ENCODE measurements around the gene ASB8. TPM values are rescaled to one million over a fixed set of nuclear protein-coding genes. Genes with fewer than 3 reads are reported as not detected.

The ASB8 gene
- total and polyA plus RNA-seq, 2 of the 4 experiments (the other 2 are of a cell fraction), result 22.9 to 26.7 TPM

DNA sequence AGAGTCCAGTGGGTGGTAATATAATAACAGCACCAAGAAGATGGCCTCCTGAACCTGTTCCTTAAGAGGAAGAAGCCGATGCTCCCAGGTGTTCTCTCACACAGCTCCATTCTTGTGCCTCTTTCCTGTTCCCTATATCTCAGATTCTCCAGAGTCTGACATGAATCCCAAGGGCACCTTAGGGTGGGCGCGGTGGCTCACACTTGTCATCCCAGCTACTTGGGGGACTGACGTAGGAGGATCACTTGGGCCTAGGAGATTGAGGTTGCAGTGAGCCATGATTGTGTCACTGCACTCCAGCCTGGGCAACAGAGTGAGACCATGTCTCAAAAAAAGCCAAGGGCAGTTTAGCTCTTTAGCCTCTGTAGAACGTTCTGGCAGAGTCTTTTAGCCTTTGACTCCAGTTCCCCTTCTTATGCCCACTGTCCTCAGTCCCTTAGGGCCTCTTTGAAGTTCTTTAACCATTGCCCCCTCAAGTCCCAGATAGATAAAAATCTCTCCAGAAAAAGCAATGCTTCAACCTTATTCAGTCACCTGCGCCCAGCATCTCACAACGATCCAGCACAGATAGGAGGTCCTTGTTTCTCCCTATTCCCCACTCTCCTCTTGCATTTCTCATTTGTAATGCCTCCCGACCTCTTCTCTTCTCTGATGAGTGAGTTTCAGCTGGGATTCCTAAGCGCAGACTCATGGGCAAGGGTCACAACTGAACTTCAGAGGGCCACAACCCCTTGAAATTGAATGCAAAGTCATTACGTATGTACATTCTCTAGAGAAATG lies 30.8 kb upstream of the ASB8 start:
- H3K23ac ChIP-seq (ENCODE audit: low read depth, low read length), result no peak overlapping the region
- 46% methylated on average over 3 of the region's 10 CpGs; no CpG with 5 or more reads in 1 of the 2 experiments for WGBS, 2 experiments (ENCODE audit: extremely low coverage in 2 of 2, insufficient read length in 1 of 2)
- peaks cover 3% of the 10 kb centered on the region; the same call in 1 of the 2 replicates for H3K4me1 ChIP-seq (ENCODE audit: control insufficient read depth, insufficient read depth, low read length)
- dilution Hi-C loops (cut with HindIII; ENCODE audit: low sequenced_read_pairs, unreplicated experiment) (no loop called here), in situ Hi-C loops (cut with MboI; ENCODE audit: low sequenced_read_pairs) (no loop called here), intact Hi-C loops (cut with micrococcal nuclease) (loop anchor here (2.0 kb wide), 1 partner anchor 69 kb away; the partner anchor contains the start of gene PFKM)
- BruUV-seq (replicated peaks), result no TSS peak
- no peak overlapping the region for H3K14ac ChIP-seq (replicated peaks; ENCODE audit: low read depth, low read length)
- no peaks in the 10 kb centered on the region for H3K36me3 ChIP-seq (ENCODE audit: control insufficient read depth, insufficient read depth, low read length)
- no peak overlapping the region for H4K8ac ChIP-seq (ENCODE audit: low read depth in 2 of 2, low read length in 2 of 2)
- TF ChIP-seq, protein P1, sequence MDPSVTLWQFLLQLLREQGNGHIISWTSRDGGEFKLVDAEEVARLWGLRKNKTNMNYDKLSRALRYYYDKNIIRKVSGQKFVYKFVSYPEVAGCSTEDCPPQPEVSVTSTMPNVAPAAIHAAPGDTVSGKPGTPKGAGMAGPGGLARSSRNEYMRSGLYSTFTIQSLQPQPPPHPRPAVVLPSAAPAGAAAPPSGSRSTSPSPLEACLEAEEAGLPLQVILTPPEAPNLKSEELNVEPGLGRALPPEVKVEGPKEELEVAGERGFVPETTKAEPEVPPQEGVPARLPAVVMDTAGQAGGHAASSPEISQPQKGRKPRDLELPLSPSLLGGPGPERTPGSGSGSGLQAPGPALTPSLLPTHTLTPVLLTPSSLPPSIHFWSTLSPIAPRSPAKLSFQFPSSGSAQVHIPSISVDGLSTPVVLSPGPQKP (IDR thresholded peaks at IDR 0.05; ENCODE audit: borderline replicate concordance, low read depth, low read length), result no peak
- no peak for TF ChIP-seq CHD1 (IDR thresholded peaks at IDR 0.05; ENCODE audit: low read depth, low read length)
- TF ChIP-seq, protein P2, sequence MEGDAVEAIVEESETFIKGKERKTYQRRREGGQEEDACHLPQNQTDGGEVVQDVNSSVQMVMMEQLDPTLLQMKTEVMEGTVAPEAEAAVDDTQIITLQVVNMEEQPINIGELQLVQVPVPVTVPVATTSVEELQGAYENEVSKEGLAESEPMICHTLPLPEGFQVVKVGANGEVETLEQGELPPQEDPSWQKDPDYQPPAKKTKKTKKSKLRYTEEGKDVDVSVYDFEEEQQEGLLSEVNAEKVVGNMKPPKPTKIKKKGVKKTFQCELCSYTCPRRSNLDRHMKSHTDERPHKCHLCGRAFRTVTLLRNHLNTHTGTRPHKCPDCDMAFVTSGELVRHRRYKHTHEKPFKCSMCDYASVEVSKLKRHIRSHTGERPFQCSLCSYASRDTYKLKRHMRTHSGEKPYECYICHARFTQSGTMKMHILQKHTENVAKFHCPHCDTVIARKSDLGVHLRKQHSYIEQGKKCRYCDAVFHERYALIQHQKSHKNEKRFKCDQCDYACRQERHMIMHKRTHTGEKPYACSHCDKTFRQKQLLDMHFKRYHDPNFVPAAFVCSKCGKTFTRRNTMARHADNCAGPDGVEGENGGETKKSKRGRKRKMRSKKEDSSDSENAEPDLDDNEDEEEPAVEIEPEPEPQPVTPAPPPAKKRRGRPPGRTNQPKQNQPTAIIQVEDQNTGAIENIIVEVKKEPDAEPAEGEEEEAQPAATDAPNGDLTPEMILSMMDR (conservative IDR thresholded peaks at IDR 0.05; ENCODE audit: low read depth, low read length), result no peak
- no peak for TF ChIP-seq BHLHE40 (IDR thresholded peaks at IDR 0.05; ENCODE audit: low read depth, low read length)
- no peak for TF ChIP-seq RCOR1 (IDR thresholded peaks at IDR 0.05; ENCODE audit: insufficient replicate concordance, low read length)
- TF ChIP-seq SMC3 (IDR thresholded peaks at IDR 0.05; ENCODE audit: low read depth, low read length), result no peak
- TF ChIP-seq, protein P3, sequence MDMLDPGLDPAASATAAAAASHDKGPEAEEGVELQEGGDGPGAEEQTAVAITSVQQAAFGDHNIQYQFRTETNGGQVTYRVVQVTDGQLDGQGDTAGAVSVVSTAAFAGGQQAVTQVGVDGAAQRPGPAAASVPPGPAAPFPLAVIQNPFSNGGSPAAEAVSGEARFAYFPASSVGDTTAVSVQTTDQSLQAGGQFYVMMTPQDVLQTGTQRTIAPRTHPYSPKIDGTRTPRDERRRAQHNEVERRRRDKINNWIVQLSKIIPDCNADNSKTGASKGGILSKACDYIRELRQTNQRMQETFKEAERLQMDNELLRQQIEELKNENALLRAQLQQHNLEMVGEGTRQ (IDR thresholded peaks at IDR 0.05; ENCODE audit: low read depth, low read length), result no peak
- TF ChIP-seq CEBPB (IDR thresholded peaks at IDR 0.05; ENCODE audit: low read depth, low read length), result no peak
- TF ChIP-seq FOS (IDR thresholded peaks at IDR 0.05; ENCODE audit: low read depth, low read length), result no peak
- no peak for TF ChIP-seq NFE2L2 (IDR thresholded peaks at IDR 0.05; ENCODE audit: low read depth, low read length)
- H2BK20ac ChIP-seq (ENCODE audit: low read depth, low read length), result no peak overlapping the region
- H3K18ac ChIP-seq (ENCODE audit: low read depth, low read length), result no peak overlapping the region
- H3K27me3 ChIP-seq (ENCODE audit: control insufficient read depth, insufficient read depth, low read length), result peaks cover 44% of the 10 kb centered on the region
- H2AFZ ChIP-seq (replicated peaks; ENCODE audit: low read length, poor library complexity), result no peak overlapping the region
- H2BK15ac ChIP-seq (ENCODE audit: low read depth, low read length), result no peak overlapping the region
- H3K79me1 ChIP-seq (ENCODE audit: low read depth in 1 of 2, low read length in 2 of 2), result no peaks in the 10 kb centered on the region
- H3K4me3 ChIP-seq (ENCODE audit: insufficient read depth, low read depth, low read length), result no peak overlapping the region
- no peak overlapping the region for H2BK120ac ChIP-seq (ENCODE audit: low read depth, low read length)
- no peak overlapping the region for H3K4me2 ChIP-seq (ENCODE audit: low read depth, low read length)
- POLR2A ChIA-PET (ENCODE audit: unreplicated experiment), result interaction anchor here (0.5 to 0.6 kb wide), 2 partner anchors 23 to 25 kb away, joined by 3 read pairs; no protein-coding TSS in a partner anchor
- DNase-seq (no peak), ATAC-seq (ENCODE audit: low read depth) (no peak)
- no peak overlapping the region for H2AK9ac ChIP-seq (replicated peaks; ENCODE audit: low read depth, low read length, poor library complexity)
- CTCF ChIA-PET, result interaction anchor here (1.6 kb wide), 1 partner anchor 41 kb away, joined by 3 read pairs; no protein-coding TSS in a partner anchor
- H4K91ac ChIP-seq (ENCODE audit: insufficient read depth, low read depth, low read length), result no peak overlapping the region
- H2AK5ac ChIP-seq (ENCODE audit: low read depth, low read length), result no peak overlapping the region
- no peak overlapping the region for H2BK5ac ChIP-seq (ENCODE audit: low read depth, low read length, poor library complexity, severe bottlenecking)
- H3K4ac ChIP-seq (ENCODE audit: low read depth, low read length), result no peak overlapping the region
- no peaks in the 10 kb centered on the region for H3K9me1 ChIP-seq (ENCODE audit: insufficient read depth, low read length)
- no peaks in the 10 kb centered on the region for H3K9me3 ChIP-seq (ENCODE audit: control insufficient read depth, insufficient read depth, low read length)
- no peaks in the 10 kb centered on the region for H4K20me1 ChIP-seq (ENCODE audit: insufficient read depth, low read length)
- H3K9ac ChIP-seq (ENCODE audit: low read depth, low read length), result no peak overlapping the region
- H4K5ac ChIP-seq (ENCODE audit: low read depth, low read length), result no peak overlapping the region
- no peak overlapping the region for H3K56ac ChIP-seq (ENCODE audit: extremely low read depth, insufficient read depth, low read length)
- H3K27ac ChIP-seq (ENCODE audit: insufficient read depth, low read length), result no peak overlapping the region

Measured in IMR-90 (cell line).